C4-2B (cell line): ENCODE results near the gene STRA6.

Source experiments
- CTCF ChIP-seq: fragments of 450-650 bp; conservative IDR thresholded peaks from 2 replicates; pipeline ENCODE4 v1.5.1; 2017; ENCODE audit warnings: mild to moderate bottlenecking
- ZFX ChIP-seq: fragments of 450-650 bp; IDR thresholded peaks from 2 replicates; pipeline ENCODE4 v1.6.1; 2017

- TF ChIP-seq CTCF (no peak), ZFX (no peak)
Measured at GRCh38 chr15:74202452-74203401, at the start of gene STRA6.
